HepG2 (cell line): ENCODE measurements around the gene MINDY2. TPM values are rescaled to one million over a fixed set of nuclear protein-coding genes. Genes with fewer than 3 reads are reported as not detected.

Experiments used
- ARID2 ChIP-seq: sonication (generic); formaldehyde crosslinking; IDR thresholded peaks from 2 replicates; pipeline ENCODE4 v1.8.1; 2022; ENCODE audit warnings: mild to moderate bottlenecking, missing genetic modification reagents, borderline replicate concordance
- BORCS8-MEF2B ChIP-seq: sonication (generic); formaldehyde crosslinking; IDR thresholded peaks from 2 replicates; pipeline ENCODE4 v1.8.0; 2022; ENCODE audit warnings: mild to moderate bottlenecking, missing genetic modification reagents
- POLR2A ChIP-seq, 2 experiments: IDR thresholded peaks; 2 replicates each; pipeline ENCODE4 v1.6.1; 2011; ENCODE audit warnings: low read depth in 2 of 2, low read length in 2 of 2, mild to moderate bottlenecking in 1 of 2, moderate library complexity in 1 of 2; ENCODE audit not compliant: insufficient read depth in 1 of 2
- SIN3A ChIP-seq: IDR thresholded peaks from 2 replicates; pipeline ENCODE4 v1.6.1; 2011; ENCODE audit warnings: low read depth, mild to moderate bottlenecking, control low read depth, low read length, borderline replicate concordance
- TBP ChIP-seq: sonication (generic); formaldehyde crosslinking; IDR thresholded peaks from 2 replicates; pipeline ENCODE4 v1.5.0; 2020; ENCODE audit warnings: missing genetic modification reagents
- TMF1 ChIP-seq: sonication (generic); formaldehyde crosslinking; IDR thresholded peaks from 2 replicates; pipeline ENCODE4 v1.8.1; 2022; ENCODE audit warnings: low read depth, missing genetic modification reagents
- ZBTB38 ChIP-seq: sonication (generic); formaldehyde crosslinking; IDR thresholded peaks from 2 replicates; pipeline ENCODE4 v1.5.1; 2020; ENCODE audit warnings: mild to moderate bottlenecking, missing genetic modification reagents
- ZFP37 ChIP-seq: sonication (generic); formaldehyde crosslinking; IDR thresholded peaks from 2 replicates; pipeline ENCODE4 v1.4.0; 2020; ENCODE audit warnings: missing genetic modification reagents, borderline replicate concordance
- ZNF225 ChIP-seq: sonication (generic); formaldehyde crosslinking; IDR thresholded peaks from 2 replicates; pipeline ENCODE4 v1.4.0; 2020; ENCODE audit warnings: mild to moderate bottlenecking, missing genetic modification reagents
- ZNF263 ChIP-seq: sonication (generic); formaldehyde crosslinking; IDR thresholded peaks from 2 replicates; pipeline ENCODE4 v1.4.0; 2020; ENCODE audit warnings: missing genetic modification reagents
- ZNF530 ChIP-seq: sonication (generic); formaldehyde crosslinking; IDR thresholded peaks from 2 replicates; pipeline ENCODE4 v1.5.0; 2020; ENCODE audit warnings: low read depth, mild to moderate bottlenecking, missing genetic modification reagents
- polyA plus RNA-seq, 8 experiments: library from polyadenylated mRNA; depleted of rRNA in 3 of 8; stranded (reverse) in 7 of 8; unstranded in 1 of 8; fragments of >200 nt; fragmentation: Illumina TruSeq in 4 of 8; extraction: Trizol in 4 of 8; gene quantifications; 2 replicates each; pipeline versions ENCODE4 v1.2.1 to v1.2.3, GENCODE V29; 2011 to 2016; ENCODE audit warnings: low read depth in 4 of 8, missing spikeins in 1 of 8, mixed read lengths in 1 of 8; ENCODE audit not compliant: insufficient read depth in 1 of 8
- total RNA-seq, 5 experiments: library from RNA; depleted of rRNA; stranded (reverse); fragments of >200 nt; fragmentation: Illumina TruSeq; extraction: Trizol; gene quantifications; 2 replicates each; pipeline ENCODE4 v1.2.3, GENCODE V29; 2016; ENCODE audit warnings: low read depth in 1 of 5
- TF ChIP-seq, protein P1 (sequence below): sonication (generic); formaldehyde crosslinking; IDR thresholded peaks from 2 replicates; pipeline ENCODE4 v1.5.0; 2020; ENCODE audit warnings: mild to moderate bottlenecking, missing genetic modification reagents
- TF ChIP-seq, protein P2 (sequence below): sonication (generic); formaldehyde crosslinking; IDR thresholded peaks from 2 replicates; pipeline ENCODE4 v1.9.0; 2021; ENCODE audit warnings: missing genetic modification reagents, borderline replicate concordance
- TF ChIP-seq, protein P3 (sequence below): sonication (generic); formaldehyde crosslinking; IDR thresholded peaks from 2 replicates; pipeline ENCODE4 v1.5.0; 2020; ENCODE audit warnings: mild to moderate bottlenecking, missing genetic modification reagents, moderate library complexity
- TF ChIP-seq, protein P4 (sequence below), 2 experiments: sonication (generic) in 1 of 2; formaldehyde crosslinking in 1 of 2; IDR thresholded peaks; 2 replicates each; pipeline versions ENCODE4 v1.6.1 to v1.9.0; 2014 to 2022; ENCODE audit warnings: antibody characterized with exemption in 1 of 2, borderline replicate concordance in 1 of 2, inconsistent platforms in 1 of 2, low read depth in 1 of 2, missing genetic modification reagents in 1 of 2

MINDY2 gene
- total and polyA plus RNA-seq, 2 of the 13 experiments (the other 11 are each of a cell fraction or from before 2014, with no cell fraction given): 7.2 to 12.6 TPM

DNA sequence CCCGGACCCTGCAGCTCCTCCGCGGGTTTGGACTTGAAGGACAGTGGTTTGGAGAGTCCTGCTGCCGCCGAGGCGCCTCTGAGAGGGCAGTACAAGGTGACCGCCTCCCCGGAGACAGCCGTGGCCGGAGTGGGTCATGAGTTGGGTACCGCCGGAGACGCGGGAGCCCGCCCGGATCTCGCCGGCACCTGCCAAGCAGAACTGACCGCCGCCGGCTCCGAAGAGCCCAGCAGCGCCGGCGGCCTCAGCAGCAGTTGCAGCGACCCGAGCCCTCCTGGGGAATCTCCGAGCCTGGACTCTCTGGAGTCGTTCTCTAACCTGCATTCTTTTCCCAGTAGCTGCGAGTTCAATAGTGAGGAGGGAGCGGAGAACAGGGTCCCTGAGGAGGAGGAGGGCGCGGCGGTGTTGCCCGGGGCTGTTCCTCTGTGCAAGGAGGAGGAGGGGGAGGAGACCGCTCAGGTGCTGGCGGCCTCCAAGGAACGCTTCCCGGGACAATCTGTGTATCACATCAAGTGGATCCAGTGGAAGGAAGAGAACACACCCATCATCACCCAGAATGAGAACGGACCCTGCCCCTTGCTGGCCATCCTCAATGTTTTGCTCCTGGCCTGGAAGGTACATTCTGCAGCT lies 634 bp downstream of the MINDY2 start (continued):
- TF ChIP-seq, protein P1, sequence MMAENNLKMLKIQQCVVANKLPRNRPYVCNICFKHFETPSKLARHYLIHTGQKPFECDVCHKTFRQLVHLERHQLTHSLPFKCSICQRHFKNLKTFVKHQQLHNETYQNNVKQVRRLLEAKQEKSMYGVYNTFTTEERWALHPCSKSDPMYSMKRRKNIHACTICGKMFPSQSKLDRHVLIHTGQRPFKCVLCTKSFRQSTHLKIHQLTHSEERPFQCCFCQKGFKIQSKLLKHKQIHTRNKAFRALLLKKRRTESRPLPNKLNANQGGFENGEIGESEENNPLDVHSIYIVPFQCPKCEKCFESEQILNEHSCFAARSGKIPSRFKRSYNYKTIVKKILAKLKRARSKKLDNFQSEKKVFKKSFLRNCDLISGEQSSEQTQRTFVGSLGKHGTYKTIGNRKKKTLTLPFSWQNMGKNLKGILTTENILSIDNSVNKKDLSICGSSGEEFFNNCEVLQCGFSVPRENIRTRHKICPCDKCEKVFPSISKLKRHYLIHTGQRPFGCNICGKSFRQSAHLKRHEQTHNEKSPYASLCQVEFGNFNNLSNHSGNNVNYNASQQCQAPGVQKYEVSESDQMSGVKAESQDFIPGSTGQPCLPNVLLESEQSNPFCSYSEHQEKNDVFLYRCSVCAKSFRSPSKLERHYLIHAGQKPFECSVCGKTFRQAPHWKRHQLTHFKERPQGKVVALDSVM (CRISPR knock-in tag): no peak
- TF ChIP-seq TMF1 (CRISPR knock-in tag) (peak; percentile 21; the same call in 1 of the 2 replicates), POLR2A (IDR thresholded peaks at IDR 0.05; ENCODE audit: insufficient read depth in 1 of 2, low read depth in 2 of 2, low read length in 2 of 2) (no peak), ZFP37 (CRISPR knock-in tag) (no peak), ARID2 (CRISPR knock-in tag) (no peak), BORCS8-MEF2B (CRISPR knock-in tag) (0 out of 2 replicates have a peak, but pooled peaks have one; percentile 16), TBP (CRISPR knock-in tag) (no peak), ZNF530 (no peak), SIN3A (peak; percentile 41; the same call in 1 of the 2 replicates), ZBTB38 (CRISPR knock-in tag) (0 out of 2 replicates have a peak, but pooled peaks have one; percentile 1), ZNF225 (CRISPR knock-in tag) (0 out of 2 replicates have a peak, but pooled peaks have one; percentile 9), ZNF263 (CRISPR knock-in tag) (0 out of 2 replicates have a peak, but pooled peaks have one; percentile 72)
- TF ChIP-seq, protein P2, sequence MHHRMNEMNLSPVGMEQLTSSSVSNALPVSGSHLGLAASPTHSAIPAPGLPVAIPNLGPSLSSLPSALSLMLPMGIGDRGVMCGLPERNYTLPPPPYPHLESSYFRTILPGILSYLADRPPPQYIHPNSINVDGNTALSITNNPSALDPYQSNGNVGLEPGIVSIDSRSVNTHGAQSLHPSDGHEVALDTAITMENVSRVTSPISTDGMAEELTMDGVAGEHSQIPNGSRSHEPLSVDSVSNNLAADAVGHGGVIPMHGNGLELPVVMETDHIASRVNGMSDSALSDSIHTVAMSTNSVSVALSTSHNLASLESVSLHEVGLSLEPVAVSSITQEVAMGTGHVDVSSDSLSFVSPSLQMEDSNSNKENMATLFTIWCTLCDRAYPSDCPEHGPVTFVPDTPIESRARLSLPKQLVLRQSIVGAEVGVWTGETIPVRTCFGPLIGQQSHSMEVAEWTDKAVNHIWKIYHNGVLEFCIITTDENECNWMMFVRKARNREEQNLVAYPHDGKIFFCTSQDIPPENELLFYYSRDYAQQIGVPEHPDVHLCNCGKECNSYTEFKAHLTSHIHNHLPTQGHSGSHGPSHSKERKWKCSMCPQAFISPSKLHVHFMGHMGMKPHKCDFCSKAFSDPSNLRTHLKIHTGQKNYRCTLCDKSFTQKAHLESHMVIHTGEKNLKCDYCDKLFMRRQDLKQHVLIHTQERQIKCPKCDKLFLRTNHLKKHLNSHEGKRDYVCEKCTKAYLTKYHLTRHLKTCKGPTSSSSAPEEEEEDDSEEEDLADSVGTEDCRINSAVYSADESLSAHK (CRISPR knock-in tag): no peak
- TF ChIP-seq, protein P3, sequence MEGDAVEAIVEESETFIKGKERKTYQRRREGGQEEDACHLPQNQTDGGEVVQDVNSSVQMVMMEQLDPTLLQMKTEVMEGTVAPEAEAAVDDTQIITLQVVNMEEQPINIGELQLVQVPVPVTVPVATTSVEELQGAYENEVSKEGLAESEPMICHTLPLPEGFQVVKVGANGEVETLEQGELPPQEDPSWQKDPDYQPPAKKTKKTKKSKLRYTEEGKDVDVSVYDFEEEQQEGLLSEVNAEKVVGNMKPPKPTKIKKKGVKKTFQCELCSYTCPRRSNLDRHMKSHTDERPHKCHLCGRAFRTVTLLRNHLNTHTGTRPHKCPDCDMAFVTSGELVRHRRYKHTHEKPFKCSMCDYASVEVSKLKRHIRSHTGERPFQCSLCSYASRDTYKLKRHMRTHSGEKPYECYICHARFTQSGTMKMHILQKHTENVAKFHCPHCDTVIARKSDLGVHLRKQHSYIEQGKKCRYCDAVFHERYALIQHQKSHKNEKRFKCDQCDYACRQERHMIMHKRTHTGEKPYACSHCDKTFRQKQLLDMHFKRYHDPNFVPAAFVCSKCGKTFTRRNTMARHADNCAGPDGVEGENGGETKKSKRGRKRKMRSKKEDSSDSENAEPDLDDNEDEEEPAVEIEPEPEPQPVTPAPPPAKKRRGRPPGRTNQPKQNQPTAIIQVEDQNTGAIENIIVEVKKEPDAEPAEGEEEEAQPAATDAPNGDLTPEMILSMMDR (CRISPR knock-in tag): peak; percentile 17; the same call in 1 of the 2 replicates
- TF ChIP-seq, protein P4, sequence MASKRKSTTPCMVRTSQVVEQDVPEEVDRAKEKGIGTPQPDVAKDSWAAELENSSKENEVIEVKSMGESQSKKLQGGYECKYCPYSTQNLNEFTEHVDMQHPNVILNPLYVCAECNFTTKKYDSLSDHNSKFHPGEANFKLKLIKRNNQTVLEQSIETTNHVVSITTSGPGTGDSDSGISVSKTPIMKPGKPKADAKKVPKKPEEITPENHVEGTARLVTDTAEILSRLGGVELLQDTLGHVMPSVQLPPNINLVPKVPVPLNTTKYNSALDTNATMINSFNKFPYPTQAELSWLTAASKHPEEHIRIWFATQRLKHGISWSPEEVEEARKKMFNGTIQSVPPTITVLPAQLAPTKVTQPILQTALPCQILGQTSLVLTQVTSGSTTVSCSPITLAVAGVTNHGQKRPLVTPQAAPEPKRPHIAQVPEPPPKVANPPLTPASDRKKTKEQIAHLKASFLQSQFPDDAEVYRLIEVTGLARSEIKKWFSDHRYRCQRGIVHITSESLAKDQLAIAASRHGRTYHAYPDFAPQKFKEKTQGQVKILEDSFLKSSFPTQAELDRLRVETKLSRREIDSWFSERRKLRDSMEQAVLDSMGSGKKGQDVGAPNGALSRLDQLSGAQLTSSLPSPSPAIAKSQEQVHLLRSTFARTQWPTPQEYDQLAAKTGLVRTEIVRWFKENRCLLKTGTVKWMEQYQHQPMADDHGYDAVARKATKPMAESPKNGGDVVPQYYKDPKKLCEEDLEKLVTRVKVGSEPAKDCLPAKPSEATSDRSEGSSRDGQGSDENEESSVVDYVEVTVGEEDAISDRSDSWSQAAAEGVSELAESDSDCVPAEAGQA (IDR thresholded peaks at IDR 0.05; ENCODE audit: low read depth): no peak
- TF ChIP-seq, protein P4 (CRISPR knock-in tag; IDR thresholded peaks at IDR 0.05; ENCODE audit: borderline replicate concordance): no peak
